ENCODE results near the gene ATOSA. TPM values are rescaled to one million over a fixed set of nuclear protein-coding genes. Genes with fewer than 3 reads are reported as not detected.
A peak's percentile ranks its signal among the peaks of the same experiment; 100 is the strongest.

Gene ATOSA
- total and polyA plus RNA-seq, 2 of the 13 experiments (the other 11 are each of a cell fraction or from before 2014, with no cell fraction given), result 6.6 to 16.3 TPM

DNA sequence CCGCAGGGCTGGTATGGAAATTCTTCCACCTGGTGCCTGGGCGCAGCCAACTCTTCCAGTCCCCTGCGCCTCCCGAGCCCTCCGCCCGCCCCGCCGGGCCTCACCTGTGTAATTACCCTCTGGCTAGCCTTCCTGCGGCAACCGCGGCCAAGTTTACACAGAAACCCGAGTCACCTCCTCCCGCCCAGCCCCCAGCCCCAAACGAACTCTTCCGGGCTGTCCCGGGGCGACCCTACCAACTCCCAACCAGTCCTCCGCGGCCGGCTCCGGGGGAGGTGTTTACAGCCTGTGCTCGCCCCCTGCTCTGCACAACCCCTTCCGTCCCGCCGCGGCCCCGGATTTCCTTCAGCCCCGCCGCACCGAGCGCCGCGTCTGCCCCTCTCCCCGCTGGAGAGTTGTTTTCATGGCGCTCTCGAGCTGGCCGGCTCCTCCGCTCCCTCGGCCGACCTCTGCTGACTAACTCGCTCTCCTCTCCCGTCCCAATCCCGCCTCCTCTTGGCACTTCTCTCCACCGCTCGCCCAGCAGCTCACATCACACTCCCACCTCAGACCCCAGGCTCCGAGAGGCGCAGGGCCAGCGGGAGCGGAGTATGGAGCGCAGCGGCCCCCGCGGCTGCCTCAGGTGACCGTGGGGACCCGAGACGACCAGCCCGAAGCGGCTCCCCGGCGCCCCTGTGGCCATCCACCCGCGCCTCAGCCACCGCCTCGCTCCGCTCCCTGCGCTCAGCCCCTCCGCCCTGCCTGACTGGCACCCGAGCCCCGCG is 538 bp downstream of the ATOSA start (continued):
- TF ChIP-seq NFKBIZ (CRISPR knock-in tag; IDR thresholded peaks at IDR 0.05) (no peak), ZNF292 (CRISPR knock-in tag; IDR thresholded peaks at IDR 0.05; ENCODE audit: borderline replicate concordance, low read depth) (peak; percentile 51), ARNT (IDR thresholded peaks at IDR 0.05) (no peak), TFDP1 (CRISPR knock-in tag; IDR thresholded peaks at IDR 0.05; ENCODE audit: borderline replicate concordance) (no peak), SOX5 (CRISPR knock-in tag; IDR thresholded peaks at IDR 0.05; ENCODE audit: borderline replicate concordance) (peak; percentile 16; the same call in 1 of the 2 replicates), ARNTL (CRISPR knock-in tag; IDR thresholded peaks at IDR 0.05) (no peak), YEATS4 (CRISPR knock-in tag; IDR thresholded peaks at IDR 0.05; ENCODE audit: borderline replicate concordance) (peak; percentile 34; the same call in 1 of the 2 replicates), ZFP41 (CRISPR knock-in tag; IDR thresholded peaks at IDR 0.05; ENCODE audit: borderline replicate concordance) (no peak), MLLT10 (CRISPR knock-in tag; IDR thresholded peaks at IDR 0.05) (no peak), ZNF224 (CRISPR knock-in tag; IDR thresholded peaks at IDR 0.05) (no peak), ZFP62 (CRISPR knock-in tag; IDR thresholded peaks at IDR 0.05) (no peak), MTA3 (CRISPR knock-in tag; IDR thresholded peaks at IDR 0.05) (no peak), SETDB1 (CRISPR knock-in tag; IDR thresholded peaks at IDR 0.05; ENCODE audit: borderline replicate concordance) (no peak), ZNF709 (CRISPR knock-in tag; IDR thresholded peaks at IDR 0.05) (peak; percentile 52; the same call in 1 of the 2 replicates), ZNF563 (CRISPR knock-in tag; IDR thresholded peaks at IDR 0.05) (peak; percentile 55; the same call in 1 of the 2 replicates), MAFG (CRISPR knock-in tag; IDR thresholded peaks at IDR 0.05) (no peak), NCOA2 (CRISPR knock-in tag; IDR thresholded peaks at IDR 0.05) (no peak; the same call in 1 of the 2 replicates), NFYC (CRISPR knock-in tag; IDR thresholded peaks at IDR 0.05) (no peak), ZNF550 (CRISPR knock-in tag; IDR thresholded peaks at IDR 0.05; ENCODE audit: borderline replicate concordance) (no peak), ZBTB44 (CRISPR knock-in tag; IDR thresholded peaks at IDR 0.05) (no peak), POLR2AphosphoS5 (IDR thresholded peaks at IDR 0.05; ENCODE audit: low read depth, low read length) (no peak; the same call in 1 of the 2 replicates), ZNF781 (CRISPR knock-in tag; IDR thresholded peaks at IDR 0.05; ENCODE audit: borderline replicate concordance, not compliant biosample characterization) (no peak), EP300 (IDR thresholded peaks at IDR 0.05; ENCODE audit: low read depth in 2 of 2, low read length in 2 of 2) (no peak), EP300 (CRISPR knock-in tag; IDR thresholded peaks at IDR 0.05; ENCODE audit: borderline replicate concordance) (no peak)
- TF ChIP-seq, protein P1, sequence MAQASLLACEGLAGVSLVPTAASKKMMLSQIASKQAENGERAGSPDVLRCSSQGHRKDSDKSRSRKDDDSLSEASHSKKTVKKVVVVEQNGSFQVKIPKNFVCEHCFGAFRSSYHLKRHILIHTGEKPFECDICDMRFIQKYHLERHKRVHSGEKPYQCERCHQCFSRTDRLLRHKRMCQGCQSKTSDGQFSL (CRISPR knock-in tag; IDR thresholded peaks at IDR 0.05), result no peak
- TF ChIP-seq, protein P2, sequence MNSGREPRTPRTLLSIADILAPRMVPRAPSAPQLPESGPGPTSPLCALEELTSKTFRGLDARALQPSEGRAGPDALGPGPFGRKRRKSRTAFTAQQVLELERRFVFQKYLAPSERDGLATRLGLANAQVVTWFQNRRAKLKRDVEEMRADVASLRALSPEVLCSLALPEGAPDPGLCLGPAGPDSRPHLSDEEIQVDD (CRISPR knock-in tag; IDR thresholded peaks at IDR 0.05; ENCODE audit: borderline replicate concordance), result no peak
- TF ChIP-seq, protein P3, sequence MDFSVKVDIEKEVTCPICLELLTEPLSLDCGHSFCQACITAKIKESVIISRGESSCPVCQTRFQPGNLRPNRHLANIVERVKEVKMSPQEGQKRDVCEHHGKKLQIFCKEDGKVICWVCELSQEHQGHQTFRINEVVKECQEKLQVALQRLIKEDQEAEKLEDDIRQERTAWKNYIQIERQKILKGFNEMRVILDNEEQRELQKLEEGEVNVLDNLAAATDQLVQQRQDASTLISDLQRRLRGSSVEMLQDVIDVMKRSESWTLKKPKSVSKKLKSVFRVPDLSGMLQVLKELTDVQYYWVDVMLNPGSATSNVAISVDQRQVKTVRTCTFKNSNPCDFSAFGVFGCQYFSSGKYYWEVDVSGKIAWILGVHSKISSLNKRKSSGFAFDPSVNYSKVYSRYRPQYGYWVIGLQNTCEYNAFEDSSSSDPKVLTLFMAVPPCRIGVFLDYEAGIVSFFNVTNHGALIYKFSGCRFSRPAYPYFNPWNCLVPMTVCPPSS (IDR thresholded peaks at IDR 0.05), result no peak

Measured in HepG2 (cell line).